Thymus (tissue), 11 donors: ENCODE results near the gene FIG4. TPM values are rescaled to one million over a fixed set of nuclear protein-coding genes. Genes with fewer than 3 reads are reported as not detected.

Experiments
- DNase-seq, 9 donors: peaks; one replicate each; pipeline ENCODE4 v3.0.0-alpha.2; 2013; ENCODE audit warnings: low spot score in 9 of 9, low read depth in 6 of 9, missing footprints in 1 of 9
- H3K27ac ChIP-seq, 2 donors: one replicate each; pipeline ENCODE4 v1.5.1; 2013; ENCODE audit warnings: control low read depth in 1 of 2, low read depth in 1 of 2, low read length in 1 of 2, mild to moderate bottlenecking in 1 of 2, moderate library complexity in 1 of 2
- H3K27me3 ChIP-seq, 2 donors: one replicate each; pipeline ENCODE4 v1.5.1; 2013; ENCODE audit warnings: low read length in 1 of 2; ENCODE audit not compliant: control insufficient read depth in 2 of 2, insufficient read depth in 1 of 2
- H3K36me3 ChIP-seq, 2 donors: one replicate each; pipeline ENCODE4 v1.5.1; 2013; ENCODE audit warnings: low read length in 1 of 2, mild to moderate bottlenecking in 1 of 2, moderate library complexity in 1 of 2; ENCODE audit not compliant: control insufficient read depth in 2 of 2, insufficient read depth in 2 of 2
- H3K4me1 ChIP-seq, 2 donors: one replicate each; pipeline ENCODE4 v1.5.1; 2013; ENCODE audit warnings: low read length in 2 of 2; ENCODE audit not compliant: control insufficient read depth in 2 of 2, insufficient read depth in 2 of 2
- H3K4me3 ChIP-seq, 2 donors: one replicate each; pipeline ENCODE4 v1.5.1; 2013; ENCODE audit warnings: low read length in 2 of 2, control low read depth in 1 of 2, mild to moderate bottlenecking in 1 of 2
- H3K9me3 ChIP-seq, 2 donors: one replicate each; pipeline ENCODE4 v1.5.1; 2013; ENCODE audit warnings: low read length in 1 of 2, mild to moderate bottlenecking in 1 of 2; ENCODE audit not compliant: control insufficient read depth in 2 of 2, insufficient read depth in 1 of 2
- WGBS: extraction: QIAGEN DNeasy Blood & Tissue Kit; methylation state at CpG from one replicate; pipeline ENCODE4 v1.1.7; 2013; 5-methylcytosine and 5-hydroxymethylcytosine counted together
- polyA plus RNA-seq: library from polyadenylated mRNA; stranded (reverse); fragments of 200-250 nt; gene quantifications from one replicate; pipeline ENCODE4 v1.2.3, GENCODE V29; 2013
- total RNA-seq: library from RNA; stranded (reverse); fragments of 120-200 nt; gene quantifications from one replicate; pipeline ENCODE4 v1.2.4, GENCODE V29; 2013
- donor health status: healthy.

FIG4 gene
- total and polyA plus RNA-seq, 2 donors: 16.7 to 18.9 TPM

DNA sequence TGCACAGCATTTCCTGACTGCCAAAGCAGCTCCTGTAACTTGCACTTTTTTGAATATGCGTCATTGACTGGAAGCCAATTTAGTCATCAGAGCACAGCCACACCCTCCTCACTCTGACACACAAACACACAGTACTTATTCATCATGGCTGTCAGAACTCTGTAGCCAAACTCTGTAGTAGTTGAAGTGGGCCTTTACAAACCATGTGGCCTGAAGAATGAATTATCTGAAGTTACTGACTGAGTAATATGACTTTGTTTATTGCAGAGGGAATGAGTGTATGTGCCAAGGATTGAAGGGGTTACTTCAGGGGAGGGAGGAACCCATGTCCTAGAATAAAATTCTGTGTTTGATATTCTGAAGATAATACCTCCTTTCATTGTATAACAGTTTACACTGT, 102.7 kb downstream of the FIG4 start:
- peak in 1 of 9 donors; percentile 12 for DNase-seq
- H3K9me3 ChIP-seq: no peaks in the 10 kb centered on the region
- no peak overlapping the region for H3K4me3 ChIP-seq
- 94% methylated on average over 1 of the region's 1 CpG for WGBS
- peak overlapping the region; percentile 46 for H3K27ac ChIP-seq
- H3K36me3 ChIP-seq: peaks cover 5 to 10% of the 10 kb centered on the region in 2 donors
- H3K4me1 ChIP-seq: peaks cover 0 to 6% of the 10 kb centered on the region in 2 donors
- no peaks in the 10 kb centered on the region for H3K27me3 ChIP-seq

DNA sequence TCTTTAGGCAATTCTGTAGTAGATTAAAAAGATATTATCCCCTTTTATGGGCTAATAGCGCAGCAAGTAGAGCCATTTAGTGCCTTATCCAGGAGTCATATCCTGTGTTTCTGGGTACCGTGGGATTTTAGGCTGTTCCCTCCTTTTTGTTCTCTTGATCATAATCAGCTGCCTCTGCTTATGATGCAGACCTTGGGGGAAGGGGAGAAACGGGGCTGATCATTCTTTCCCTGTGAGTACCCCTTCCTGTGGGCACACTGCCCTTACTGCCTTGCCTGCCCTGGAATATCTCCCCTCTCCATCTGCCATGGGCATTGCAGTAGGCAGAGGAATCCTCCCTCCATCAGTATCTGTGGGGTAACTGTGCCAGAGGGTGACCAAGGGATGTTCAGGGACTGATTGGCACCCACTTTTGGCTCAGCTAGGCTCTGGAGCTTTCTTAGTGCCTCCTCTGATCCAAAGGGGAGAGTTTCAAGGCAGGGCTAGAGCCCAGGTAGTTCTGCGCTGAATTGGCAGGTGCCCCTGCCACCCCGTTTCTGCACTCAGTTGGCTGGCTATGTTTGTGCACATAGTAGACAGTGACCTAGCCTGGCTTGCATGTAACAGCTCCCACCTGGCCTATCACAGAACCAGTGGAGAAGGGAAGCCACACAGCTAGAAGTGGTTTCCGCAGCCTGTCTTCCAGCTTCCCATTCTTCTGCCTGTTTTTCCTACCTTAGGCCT, 103.3 kb downstream of the FIG4 start:
- 97% methylated on average over 6 of the region's 6 CpGs for WGBS
- Histone ChIP-seq H3K27me3 (no peaks in the 10 kb centered on the region), H3K27ac (peak overlapping the region in 1 of 2 donors; percentile 46), H3K4me3 (no peak overlapping the region), H3K9me3 (no peaks in the 10 kb centered on the region), H3K36me3 (peaks cover 5 to 10% of the 10 kb centered on the region in 2 donors), H3K4me1 (peaks cover 0 to 6% of the 10 kb centered on the region in 2 donors)
- DNase-seq: no peak

DNA sequence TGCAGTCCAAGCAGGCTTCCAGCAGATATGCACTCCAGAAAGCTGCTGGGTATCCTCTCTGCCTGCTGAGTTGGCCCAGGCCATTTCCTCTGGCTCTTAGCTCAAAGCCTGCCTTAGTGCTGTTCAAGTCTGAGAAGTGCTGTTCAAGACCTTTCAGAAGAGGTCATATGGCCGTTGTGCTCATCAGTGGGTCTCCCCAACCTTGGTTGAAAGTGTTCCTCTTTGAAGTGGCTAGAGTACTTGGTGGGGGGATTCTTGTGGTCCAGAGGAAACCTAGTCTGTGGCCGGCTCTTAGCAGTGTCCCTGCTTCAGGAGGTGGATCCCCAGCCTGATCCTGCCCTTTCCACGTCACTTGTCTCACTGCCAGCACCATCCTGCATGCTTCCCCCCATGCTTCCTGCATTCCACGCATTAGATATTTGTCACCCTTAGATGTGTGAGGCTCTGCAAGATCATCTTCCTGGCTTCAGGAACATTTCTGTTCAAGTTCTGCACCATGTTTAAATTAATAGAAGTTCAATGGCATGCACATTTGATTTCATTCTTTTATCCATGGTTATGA, 105.0 kb downstream of the FIG4 start:
- Histone ChIP-seq H3K27ac (no peak overlapping the region), H3K4me1 (peaks cover 0 to 6% of the 10 kb centered on the region in 2 donors), H3K36me3 (peaks cover 5 to 10% of the 10 kb centered on the region in 2 donors), H3K9me3 (no peaks in the 10 kb centered on the region), H3K4me3 (no peak overlapping the region), H3K27me3 (no peaks in the 10 kb centered on the region)
- 83% methylated on average over 4 of the region's 4 CpGs for WGBS
- DNase-seq: no peak

DNA sequence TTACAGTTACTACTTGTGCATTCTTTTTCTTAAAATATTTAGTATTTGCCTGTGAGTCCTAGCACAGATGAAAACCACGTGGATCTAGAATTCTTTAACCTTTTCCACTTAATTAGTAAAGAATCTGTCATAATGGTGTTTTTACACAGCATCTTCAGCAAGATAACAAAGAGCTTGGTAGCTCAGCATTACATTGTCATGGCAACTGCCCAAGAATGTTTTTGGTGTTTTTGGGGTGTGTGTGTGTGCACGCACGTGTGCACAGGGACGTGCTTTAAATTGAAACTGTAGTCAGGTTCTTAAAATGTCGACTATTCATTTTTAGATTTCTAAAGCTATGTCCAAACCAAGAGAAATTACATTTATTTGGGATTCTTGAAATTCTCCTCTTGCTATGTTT, 108.0 kb downstream of the FIG4 start:
- no peaks in the 10 kb centered on the region for H3K9me3 ChIP-seq
- H3K4me1 ChIP-seq: peaks cover 0 to 6% of the 10 kb centered on the region in 2 donors
- no peaks in the 10 kb centered on the region for H3K27me3 ChIP-seq
- DNase-seq: no peak
- no peak overlapping the region for H3K27ac ChIP-seq
- 97% methylated on average over 5 of the region's 5 CpGs for WGBS
- H3K4me3 ChIP-seq: no peak overlapping the region
- peaks cover 0 to 7% of the 10 kb centered on the region in 2 donors for H3K36me3 ChIP-seq

DNA sequence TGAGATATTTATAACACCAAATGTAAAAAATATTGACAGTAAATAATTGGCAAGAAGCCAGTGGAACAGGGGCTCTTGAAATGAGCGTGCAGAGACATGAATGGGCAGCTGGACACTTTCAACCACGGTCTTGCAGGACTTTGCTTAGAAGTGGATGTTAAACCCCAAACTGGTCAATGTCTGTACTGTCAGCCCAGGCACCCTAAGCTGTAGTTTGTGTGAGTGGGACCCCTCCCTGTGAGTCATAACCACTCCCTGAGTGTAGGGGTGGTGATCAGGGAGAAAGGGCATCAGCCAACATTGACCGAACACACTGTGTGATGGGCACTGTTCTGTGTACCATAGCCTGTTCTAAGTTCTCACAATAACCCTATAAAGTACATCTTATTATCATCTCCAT, 108.6 kb downstream of the FIG4 start:
- Histone ChIP-seq H3K9me3 (no peaks in the 10 kb centered on the region), H3K27ac (no peak overlapping the region), H3K4me3 (no peak overlapping the region), H3K4me1 (peaks cover 0 to 1% of the 10 kb centered on the region in 2 donors), H3K27me3 (no peaks in the 10 kb centered on the region), H3K36me3 (peaks cover 0 to 7% of the 10 kb centered on the region in 2 donors)
- DNase-seq: no peak
- 96% methylated on average over 3 of the region's 3 CpGs for WGBS

DNA sequence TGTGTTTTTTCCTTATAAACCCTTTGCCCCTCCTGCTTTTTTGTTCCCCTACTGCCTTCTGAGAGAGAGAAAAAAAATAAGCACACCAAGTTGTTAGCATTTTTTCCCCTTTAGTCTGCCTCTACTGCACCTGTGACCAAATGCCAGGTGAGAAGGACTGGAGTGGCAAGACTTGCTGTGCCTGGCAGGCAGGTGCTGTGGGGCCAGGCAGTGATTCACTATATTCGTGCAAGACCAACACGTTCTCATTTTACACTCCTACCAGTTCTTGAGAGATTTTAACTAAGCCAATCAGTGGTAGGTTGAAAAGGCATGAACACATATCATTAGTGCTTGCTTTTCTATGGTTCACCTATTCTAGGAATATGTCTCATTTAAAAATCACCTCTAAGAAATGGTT, 109.7 kb downstream of the FIG4 start:
- 96% methylated on average over 2 of the region's 2 CpGs for WGBS
- Histone ChIP-seq H3K27ac (no peak overlapping the region), H3K36me3 (peaks cover 0 to 7% of the 10 kb centered on the region in 2 donors), H3K27me3 (no peaks in the 10 kb centered on the region), H3K4me1 (no peaks in the 10 kb centered on the region), H3K4me3 (no peak overlapping the region), H3K9me3 (no peaks in the 10 kb centered on the region)
- DNase-seq: no peak

DNA sequence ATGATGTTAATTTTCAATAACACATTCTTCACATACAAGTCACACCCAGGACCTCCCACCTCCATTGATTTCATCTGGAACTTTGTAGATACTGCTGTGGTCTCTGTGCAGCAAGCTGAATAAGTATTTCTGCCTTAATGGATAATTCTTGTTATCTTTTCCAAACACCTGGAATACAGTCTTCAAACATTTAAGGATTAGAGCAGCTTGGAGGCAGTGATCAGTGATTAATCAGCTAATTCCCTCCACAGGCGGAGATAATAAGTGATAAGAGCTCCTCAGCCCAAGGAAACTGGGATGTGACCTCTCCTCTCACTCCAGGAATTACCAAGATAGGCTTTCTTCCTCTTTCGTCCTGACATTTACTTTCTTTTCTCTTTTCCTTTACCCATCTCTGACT, 110.7 kb downstream of the FIG4 start:
- no peaks in the 10 kb centered on the region for H3K9me3 ChIP-seq
- no peak overlapping the region for H3K4me3 ChIP-seq
- H3K27ac ChIP-seq: no peak overlapping the region
- H3K36me3 ChIP-seq: peaks cover 0 to 7% of the 10 kb centered on the region in 2 donors
- H3K4me1 ChIP-seq: no peaks in the 10 kb centered on the region
- 97% methylated on average over 2 of the region's 2 CpGs for WGBS
- H3K27me3 ChIP-seq: no peaks in the 10 kb centered on the region
- no peak for DNase-seq

DNA sequence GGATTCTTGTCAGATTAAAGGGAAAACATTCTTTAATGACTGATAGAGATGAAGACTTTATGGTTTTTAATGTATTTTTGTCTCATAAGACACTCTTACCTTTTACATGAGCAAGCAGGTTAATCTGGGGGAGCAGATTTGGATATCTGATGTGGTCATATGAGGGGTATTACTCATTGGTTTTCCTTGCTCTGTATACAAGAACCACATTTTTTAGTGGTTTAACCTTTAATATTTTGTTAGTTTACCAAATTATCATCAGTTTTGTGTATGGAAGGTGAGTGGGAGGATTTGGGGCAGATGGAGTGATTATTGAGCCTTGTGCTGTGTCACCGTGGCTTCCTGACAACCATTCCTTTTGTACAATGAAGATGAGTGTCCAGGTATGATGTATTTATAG, 112.9 kb downstream of the FIG4 start:
- no peak overlapping the region for H3K4me3 ChIP-seq
- no peaks in the 10 kb centered on the region for H3K27me3 ChIP-seq
- no peak for DNase-seq
- no peaks in the 10 kb centered on the region for H3K4me1 ChIP-seq
- no peak overlapping the region for H3K27ac ChIP-seq
- no peaks in the 10 kb centered on the region for H3K9me3 ChIP-seq
- no peaks in the 10 kb centered on the region for H3K36me3 ChIP-seq
- 94% methylated on average over 1 of the region's 1 CpG for whole genome bisulfite sequencing

DNA sequence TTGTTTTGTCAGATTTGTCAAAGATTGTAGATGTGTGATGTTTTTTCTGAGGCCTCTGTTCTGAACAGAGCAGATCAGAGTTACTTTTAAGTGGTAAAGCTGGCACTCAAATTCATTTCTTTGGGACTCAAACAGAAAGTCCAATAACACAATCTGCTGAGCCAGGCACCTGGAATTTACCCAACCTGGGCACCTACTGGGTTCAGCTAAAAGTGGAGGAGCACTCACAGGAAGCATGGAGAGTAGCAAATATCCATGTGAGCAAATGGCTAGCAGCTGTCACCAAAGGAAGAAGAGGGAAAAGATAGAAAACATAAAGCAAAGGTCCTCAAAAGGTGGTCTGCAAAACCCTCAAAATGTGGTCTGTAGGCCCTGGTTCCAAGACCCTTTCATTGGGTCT, 116.8 kb downstream of the FIG4 start:
- Histone ChIP-seq H3K36me3 (no peaks in the 10 kb centered on the region), H3K27me3 (no peaks in the 10 kb centered on the region), H3K4me1 (no peaks in the 10 kb centered on the region), H3K9me3 (no peaks in the 10 kb centered on the region), H3K4me3 (no peak overlapping the region), H3K27ac (no peak overlapping the region)
- DNase-seq: no peak
